NCI-H1417 (cell line): ENCODE measurements around the gene SLC29A1.
"Not testable (repeated sequence)": the region's sequence is repeated elsewhere in the genome, so short reads cannot be mapped to it uniquely, and the experiment has no call there.

Experiments
- DNase-seq, 3 experiments: peaks; one replicate each; lab custom pipeline; 2025; lab: John Stamatoyannopoulos, UW

Gene SLC29A1

GRCh38 chr6:44223319-44224028 is at the start of gene SLC29A1:
SLC29A1 (plus strand) TSS chr6:44223595; CDS start chr6:44227314, 3,719 bp downstream.
- peak; percentile 67 to 82 (median 70) for DNase-seq

DNA sequence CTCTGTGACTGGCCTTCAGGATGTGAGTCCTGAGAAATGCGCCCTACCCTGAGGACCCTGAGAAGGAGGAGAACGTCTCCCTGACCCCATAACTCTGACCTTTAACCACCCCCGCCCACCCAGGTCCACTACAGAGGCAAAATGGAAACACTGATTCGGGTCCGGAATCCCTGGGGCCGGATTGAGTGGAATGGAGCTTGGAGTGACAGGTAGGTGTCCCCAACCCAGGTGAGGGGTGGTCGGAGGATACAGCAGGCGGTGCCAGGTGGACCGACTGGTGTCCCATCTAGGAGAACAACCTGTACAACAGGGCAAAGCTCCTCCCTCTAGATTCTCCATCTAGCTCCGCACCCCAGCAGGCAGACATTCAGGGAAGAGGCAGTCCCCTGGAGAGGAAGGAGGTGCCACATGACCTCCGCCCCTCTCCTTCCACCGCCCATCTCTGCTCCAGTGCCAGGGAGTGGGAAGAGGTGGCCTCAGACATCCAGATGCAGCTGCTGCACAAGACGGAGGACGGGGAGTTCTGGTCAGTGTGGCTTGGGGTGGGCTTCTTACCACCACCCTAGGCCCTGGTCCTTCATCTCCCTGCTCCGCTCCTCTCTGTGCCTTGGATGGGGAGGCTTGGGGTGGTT is 47.1 kb upstream of the SLC29A1 start:
- no peak for DNase-seq

DNA sequence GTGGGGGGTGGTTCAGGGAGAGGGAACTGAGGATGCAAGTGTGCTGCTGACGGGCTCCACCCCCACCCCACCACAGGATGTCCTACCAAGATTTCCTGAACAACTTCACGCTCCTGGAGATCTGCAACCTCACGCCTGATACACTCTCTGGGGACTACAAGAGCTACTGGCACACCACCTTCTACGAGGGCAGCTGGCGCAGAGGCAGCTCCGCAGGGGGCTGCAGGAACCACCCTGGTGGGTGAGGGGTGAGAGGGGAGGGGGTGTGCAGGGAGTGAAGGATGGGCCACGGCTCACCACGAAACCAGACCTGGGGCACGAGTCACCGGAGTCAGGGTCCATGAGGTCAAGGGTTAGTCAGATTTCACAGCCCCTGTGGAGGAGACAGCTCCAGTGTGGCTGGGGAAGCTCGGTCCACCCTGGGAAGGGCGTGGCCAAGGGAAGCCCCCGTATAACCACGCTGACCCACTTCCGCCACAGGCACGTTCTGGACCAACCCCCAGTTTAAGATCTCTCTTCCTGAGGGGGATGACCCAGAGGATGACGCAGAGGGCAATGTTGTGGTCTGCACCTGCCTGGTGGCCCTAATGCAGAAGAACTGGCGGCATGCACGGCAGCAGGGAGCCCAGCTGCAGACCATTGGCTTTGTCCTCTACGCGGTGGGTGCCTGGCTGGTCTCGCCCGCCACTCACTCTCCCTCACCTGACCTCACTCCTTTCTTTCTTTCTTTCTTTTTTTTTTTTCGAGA is 46.5 kb upstream of the SLC29A1 start:
- DNase-seq = no peak

DNA sequence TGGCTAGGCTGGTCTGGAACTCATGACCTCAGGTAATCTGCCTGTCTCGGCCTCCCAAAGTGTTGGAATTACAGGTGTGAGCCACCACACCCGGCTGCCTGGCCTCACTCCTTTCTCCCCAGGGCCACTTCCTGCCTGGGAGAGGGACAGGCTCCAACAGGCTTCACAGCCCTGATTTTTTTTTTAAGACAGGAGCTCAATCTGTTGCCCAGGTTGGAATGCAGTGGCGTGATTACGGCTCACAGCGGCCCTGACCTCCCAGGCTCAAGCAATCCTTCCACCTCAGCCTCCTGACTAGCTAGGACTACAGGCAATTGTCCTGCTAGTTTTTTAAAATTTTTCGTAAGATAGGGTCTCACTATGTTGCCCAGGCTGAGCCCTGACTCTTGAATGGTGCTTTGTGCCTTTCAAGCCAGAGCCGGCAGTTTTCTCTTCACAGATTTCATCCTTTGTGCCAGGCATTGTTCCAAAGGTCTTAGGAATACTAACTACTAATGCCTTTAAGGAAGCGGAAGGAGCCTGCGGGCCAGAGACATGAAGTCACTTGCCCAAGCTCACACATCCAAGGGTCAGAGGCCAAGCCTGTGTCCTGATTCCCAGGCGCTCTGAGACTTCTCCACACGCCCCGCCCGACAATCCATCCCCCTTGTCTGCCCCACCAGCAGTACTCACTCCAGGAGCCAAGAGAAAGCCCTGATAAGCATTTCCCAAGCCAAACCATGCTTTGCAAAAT is 45.5 kb upstream of the SLC29A1 start:
- no peak for DNase-seq

DNA sequence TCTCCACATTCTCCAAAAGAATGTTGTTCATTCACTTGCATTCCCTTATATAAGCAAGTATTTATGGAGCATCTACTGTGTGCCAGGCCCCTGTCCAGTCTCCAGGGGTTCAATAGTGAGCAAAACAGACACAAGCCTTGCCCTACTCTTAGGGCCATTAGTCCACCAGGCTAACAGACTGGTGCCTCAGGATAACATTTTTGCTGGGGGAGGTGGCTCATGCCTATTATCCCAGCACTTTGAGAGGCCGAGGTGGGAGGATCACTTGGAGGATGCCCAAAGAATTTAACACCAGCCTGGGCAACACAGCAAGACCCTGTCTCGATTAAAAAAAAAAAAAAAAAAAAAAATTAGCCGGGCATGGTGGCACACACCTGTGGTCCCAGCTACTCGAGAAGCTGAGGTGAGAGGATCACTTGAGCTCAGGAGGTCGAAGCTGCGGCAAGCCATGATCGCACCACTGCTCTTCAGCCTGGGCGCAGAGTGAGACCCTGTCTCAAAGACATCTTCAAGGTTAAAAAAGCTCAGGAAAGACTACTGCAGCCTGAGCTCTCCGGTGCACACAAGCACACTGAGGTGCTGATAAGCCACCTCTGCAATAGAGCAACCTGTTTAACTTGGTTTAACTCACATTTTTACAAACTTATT is 44.8 kb upstream of the SLC29A1 start:
- DNase-seq = no peak

GRCh38 chr6:44179072-44179536 is 44.3 kb upstream of the SLC29A1 start:
- DNase-seq = no peak

GRCh38 chr6:44179648-44180047 is 43.7 kb upstream of the SLC29A1 start:
- no peak for DNase-seq

GRCh38 chr6:44180406-44180805 is 43.0 kb upstream of the SLC29A1 start:
- DNase-seq = no peak

GRCh38 chr6:44180886-44181285 is 42.5 kb upstream of the SLC29A1 start:
- no peak for DNase-seq

DNA sequence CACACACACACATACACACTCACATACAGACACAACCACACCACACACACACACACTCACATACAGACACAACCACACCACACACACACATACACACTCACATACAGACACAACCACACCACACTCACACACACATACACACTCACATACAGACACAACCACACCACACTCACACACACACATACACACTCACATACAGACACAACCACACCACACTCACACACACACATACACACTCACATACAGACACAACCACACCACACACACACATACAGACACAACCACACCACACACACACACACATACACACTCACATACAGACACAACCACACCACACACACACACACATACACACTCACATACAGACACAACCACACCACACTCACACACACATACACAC is 41.6 kb upstream of the SLC29A1 start:
- not testable (repeated sequence) for DNase-seq

DNA sequence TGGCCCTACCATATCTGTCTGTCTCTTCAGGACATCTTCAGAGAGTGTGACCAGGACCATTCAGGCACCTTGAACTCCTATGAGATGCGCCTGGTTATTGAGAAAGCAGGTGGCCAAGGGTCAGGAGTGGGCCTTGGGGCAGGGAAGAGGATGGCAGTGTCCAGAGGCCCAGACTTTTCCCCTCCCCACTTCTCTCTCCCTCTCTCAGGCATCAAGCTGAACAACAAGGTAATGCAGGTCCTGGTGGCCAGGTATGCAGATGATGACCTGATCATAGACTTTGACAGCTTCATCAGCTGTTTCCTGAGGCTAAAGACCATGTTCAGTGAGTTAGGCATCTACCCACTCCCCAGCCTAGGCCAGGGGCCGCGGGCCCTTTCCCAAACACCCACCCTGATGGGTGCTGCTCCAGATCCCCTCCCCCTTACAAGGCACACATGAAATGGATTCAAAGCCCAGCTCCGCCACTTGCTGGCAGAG is 40.4 kb upstream of the SLC29A1 start:
- DNase-seq = no peak

GRCh38 chr6:44183783-44184182 is 39.6 kb upstream of the SLC29A1 start:
- no peak for DNase-seq

DNA sequence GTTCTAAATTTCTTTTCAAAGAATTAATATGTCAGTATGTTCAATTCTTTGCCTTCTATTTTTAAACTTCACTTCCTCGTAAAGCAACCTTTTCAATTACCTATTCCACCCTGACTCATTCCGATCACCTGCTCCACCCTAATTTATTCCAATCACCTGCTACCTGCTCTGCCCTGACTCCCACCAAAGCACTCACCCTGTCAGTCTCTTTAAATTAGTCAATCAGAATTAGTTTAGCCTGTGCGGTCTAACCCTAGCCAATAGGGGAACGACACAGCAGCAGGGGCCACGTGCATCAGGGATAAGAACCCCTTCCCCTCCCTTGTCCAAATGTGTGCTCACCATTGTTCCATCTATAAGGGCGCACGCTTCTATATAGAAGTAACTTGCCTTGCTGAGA is 38.0 kb upstream of the SLC29A1 start:
- DNase-seq = peak in 1 of 3 experiments; percentile 7

DNA sequence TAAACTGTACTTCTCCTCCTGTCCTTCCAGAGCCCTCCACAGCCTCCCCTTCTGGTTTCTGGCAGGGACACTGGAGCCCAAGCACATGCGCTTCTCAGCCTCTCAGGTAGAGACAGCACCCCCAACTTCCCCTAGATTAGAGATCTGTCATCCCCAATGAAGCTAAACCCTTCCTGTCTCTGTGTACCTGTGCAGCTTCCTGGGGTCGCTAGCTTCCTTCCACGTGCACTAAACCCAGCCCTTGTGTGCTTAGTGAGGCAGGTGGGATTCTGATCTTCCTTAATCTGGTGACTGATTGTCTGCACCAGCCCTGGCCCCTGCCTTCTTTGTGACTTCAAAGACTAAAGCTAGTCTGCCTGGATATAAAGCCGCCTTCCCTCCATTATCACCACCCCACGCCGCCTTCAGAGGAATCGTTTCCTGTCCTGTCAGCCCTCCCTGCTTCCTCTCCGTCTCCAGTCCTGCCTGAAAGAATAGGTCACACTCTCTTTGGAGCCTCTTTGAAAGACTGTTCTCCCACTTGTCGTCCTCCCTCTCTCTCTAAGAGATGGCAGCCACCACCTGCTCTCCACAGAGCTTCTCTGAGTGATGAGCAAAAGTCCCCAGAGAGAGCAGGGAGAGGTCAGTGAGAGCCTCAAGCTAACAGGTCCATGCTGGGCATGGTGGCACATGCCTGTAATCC is 37.3 kb upstream of the SLC29A1 start:
- peak in 2 of 3 experiments; percentile 29 to 52 for DNase-seq

DNA sequence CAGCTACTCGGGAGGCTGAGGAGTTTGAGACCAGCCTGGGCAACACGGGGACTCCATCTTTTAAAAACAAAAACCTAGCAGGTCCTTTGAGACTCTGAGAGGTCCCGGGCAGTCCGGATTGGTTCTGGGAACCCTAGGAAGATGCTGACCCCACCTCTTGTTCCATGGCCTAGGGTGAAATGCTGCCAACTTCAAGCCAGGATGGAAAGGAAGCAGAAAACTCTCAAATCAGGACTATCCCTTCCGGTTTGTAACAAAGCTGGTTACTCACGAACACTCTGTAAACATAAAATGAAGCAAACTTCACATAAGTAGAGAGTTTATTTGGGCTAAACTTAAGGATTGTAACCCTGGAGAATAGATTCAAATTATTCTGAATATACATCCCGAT is 36.8 kb upstream of the SLC29A1 start:
- DNase-seq = no peak

- DNase-seq = no peak
Observed at GRCh38 chr6:44188819-44189218, 34.6 kb upstream of the SLC29A1 start.

GRCh38 chr6:44189257-44189656 is 34.1 kb upstream of the SLC29A1 start:
- no peak for DNase-seq

DNA sequence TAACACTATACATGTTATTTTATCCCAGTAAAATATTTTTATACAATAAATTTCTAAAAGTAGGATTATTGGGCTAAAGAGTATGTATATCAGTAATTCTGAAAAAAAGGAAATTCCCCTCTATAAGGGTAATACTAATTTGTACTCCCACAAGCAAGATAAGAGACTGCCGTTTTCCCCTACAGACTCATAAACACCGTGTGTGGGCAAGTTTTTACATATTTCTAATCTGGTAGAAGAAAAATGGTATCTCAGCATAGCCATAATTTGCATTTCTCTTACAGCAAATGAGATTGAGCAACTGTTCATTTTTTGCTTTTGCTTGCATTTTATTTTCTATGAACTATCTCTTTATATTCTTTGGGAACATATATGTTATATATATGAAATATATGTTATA is 32.7 kb upstream of the SLC29A1 start:
- no peak for DNase-seq

- no peak for DNase-seq
Observed at GRCh38 chr6:44192428-44193041, 30.9 kb upstream of the SLC29A1 start.

DNA sequence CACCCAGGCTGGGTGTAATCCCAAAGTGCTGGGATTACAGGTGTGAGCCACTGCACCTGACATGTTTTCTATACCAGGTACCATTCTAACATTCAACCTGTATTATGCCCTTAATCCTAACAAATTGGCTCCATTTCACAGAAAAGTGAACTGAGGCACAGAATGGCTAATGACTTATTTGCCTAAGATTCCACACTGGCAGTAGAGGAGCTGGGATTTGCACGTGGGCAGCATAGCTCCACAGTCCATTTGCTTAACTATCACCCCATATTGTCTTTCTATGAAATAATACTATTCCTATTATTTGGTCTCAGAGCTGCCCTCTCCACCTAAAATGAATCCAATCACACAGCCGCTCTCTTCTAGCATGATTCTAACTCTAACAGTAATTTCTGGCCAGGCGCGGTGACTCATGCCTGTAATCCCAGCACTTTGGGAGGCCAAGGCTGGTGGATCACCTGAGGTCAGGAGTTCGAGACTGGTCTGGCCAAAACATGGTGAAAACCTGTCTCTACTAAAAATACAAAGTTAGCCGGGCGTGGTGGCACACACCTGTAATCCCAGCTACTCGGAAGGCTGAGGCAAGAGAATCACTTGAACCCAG is 30.0 kb upstream of the SLC29A1 start:
- DNase-seq = no peak
